Amygdala (tissue), 56 donors: ENCODE measurements around the gene EDEM2.
"Not testable (repeated sequence)": the region's sequence is repeated elsewhere in the genome, so short reads cannot be mapped to it uniquely, and the experiment has no call there.

Experiments
- DNase-seq, 56 donors: peaks; one replicate each; lab custom pipeline; 2025; lab: John Stamatoyannopoulos, UW

Gene EDEM2

GRCh38 chr20:35171438-35171752, 24.3 kb upstream of the EDEM2 start:
- DNase-seq, result no peak

GRCh38 chr20:35168701-35169409, 21.7 kb upstream of the EDEM2 start:
- not testable (repeated sequence) for DNase-seq

GRCh38 chr20:35167787-35168186, 20.7 kb upstream of the EDEM2 start:
- no peak for DNase-seq

GRCh38 chr20:35166242-35166830, 19.2 kb upstream of the EDEM2 start:
- DNase-seq, result peak in 7 of 56 donors; percentile 2 to 26 (median 10)

- DNase-seq, result no peak
Measured at GRCh38 chr20:35165221-35166185, 18.4 kb upstream of the EDEM2 start.

DNA sequence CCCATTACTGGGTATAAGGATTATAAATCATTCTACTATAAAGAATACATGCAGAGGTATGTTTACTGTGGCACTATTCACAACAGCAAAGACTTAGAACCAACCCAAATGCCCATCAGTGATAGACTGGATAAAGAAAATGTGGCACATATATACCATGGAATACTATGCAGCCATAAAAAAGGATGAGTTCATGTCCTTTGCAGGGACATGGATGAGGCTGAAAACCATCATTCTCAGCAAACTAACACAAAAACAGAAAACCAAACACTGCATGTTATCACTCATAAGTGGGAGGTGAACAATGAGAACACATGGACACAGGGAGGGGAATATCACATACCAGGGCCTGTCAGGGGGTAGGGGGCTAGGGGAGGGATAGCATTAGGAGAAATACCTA, 17.4 kb upstream of the EDEM2 start:
- DNase-seq, result not testable (repeated sequence)

GRCh38 chr20:35160341-35160740, 13.2 kb upstream of the EDEM2 start:
- not testable (repeated sequence) for DNase-seq

DNA sequence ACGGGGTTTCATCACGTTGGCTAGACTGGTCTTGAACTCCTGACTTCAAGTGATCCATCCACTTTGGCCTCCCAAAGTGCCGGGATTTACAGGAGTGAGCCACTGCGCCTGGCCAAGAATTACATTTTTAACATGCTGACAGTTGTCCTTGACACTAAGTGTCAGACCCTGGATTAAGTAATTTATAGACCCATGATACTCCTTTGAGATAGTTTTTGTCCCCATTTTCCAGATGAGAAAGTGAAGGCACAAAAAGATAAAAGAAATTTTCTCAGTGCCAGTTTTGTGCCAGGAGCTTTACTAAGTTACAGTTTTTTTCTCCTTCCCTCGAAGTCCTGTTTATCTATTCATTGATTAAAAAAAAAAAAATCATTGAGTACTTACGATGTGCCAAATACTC, 9.8 kb upstream of the EDEM2 start:
- DNase-seq, result no peak

DNA sequence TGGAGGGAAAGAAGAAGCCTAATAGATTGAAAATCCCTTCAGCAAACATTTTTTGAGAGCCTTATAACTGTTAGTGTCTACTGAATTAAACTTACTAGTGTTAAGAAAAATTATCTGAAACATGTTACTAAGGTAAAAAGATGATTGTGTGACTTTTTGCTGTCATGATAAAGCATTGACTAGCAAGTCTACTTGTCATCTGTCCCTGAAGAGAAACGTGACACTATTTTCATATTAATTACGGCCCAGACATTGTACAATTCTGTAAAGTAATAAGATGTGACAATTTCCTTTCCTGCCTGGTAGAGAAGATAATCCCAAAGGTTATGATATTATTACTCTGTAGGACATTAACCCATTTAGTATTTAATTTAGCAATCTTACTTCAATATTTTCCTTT, 8.8 kb upstream of the EDEM2 start:
- no peak for DNase-seq

DNA sequence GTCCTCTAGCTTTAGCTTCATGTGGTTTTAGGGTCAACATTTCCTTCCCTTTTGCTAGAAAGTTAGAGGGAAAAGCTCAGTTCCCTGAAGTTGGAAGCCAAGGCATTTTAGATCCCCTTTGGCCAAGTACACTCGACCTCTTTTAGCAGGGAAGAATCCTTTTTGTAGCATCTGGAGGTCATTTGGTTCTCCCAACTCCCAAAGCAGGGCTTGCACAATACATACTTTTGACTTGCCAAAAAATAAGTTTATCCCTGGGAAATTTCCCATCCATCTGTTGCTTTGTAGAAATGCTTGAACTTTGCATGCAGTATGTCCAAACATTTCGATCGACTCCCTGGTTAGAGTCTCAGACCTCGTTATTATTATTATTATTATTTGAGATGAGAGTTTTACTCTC, 4.6 kb upstream of the EDEM2 start:
- DNase-seq, result no peak

- DNase-seq, result no peak
Measured at GRCh38 chr20:35150846-35151579, 3.9 kb upstream of the EDEM2 start.

- peak in 11 of 56 donors; percentile 1 to 42 (median 13) for DNase-seq
Measured at GRCh38 chr20:35147575-35148071, 487 bp upstream of the EDEM2 start.

DNA sequence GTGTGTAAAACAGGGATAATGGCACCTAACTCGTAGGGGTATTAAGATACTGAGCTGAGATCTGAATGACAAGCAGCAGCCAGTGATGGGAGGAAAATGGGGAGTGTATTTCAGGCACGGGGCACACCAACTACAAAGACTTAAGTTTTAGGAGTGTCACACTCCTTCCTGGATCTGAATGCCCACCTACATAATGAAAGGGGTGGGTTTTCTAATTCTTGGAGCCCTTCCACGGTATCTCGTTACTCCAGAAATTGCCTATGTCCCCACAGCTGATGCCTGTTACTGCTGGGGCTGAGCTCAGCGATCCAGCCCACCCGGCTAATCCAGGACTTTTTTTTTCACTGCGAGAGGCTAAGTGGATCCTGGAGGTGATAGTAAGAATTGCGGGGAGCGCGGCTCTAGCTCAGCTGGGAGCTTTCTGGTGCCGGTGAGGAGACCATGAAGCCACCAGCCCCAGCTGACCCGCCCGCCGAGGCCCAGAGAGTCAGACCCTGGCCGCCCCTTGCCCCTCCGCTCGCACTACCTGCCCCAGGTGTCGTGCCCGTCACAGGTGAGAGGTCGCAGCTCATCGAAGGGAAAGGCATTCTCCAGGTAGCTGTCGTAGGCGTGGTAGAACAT, 727 bp downstream of the EDEM2 start:
- peak in 2 of 56 donors; percentile 18 to 27 for DNase-seq

DNA sequence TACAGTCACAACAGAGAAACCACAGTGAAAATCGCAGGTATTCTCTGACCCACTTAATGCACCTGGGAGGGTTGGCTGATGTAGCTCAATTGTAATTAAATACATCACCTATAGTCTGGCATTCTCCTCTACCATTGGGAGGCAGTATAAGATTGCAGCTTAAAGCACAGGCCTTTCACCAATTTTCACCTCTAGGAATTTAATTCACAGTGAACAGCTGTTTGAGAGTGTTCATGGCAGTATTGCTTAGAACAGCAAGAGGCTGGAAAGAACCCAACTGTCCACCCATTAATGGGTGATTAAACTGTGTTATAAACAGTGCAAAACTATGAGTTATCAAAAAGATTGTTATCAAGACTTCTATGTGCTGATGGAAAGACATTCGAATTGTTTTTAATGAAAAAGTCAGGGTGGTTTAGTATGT, 2.0 kb downstream of the EDEM2 start:
- peak in 2 of 56 donors; percentile 2 to 20 for DNase-seq

- DNase-seq, result no peak
Measured at GRCh38 chr20:35144694-35145093, 2.4 kb downstream of the EDEM2 start.

DNA sequence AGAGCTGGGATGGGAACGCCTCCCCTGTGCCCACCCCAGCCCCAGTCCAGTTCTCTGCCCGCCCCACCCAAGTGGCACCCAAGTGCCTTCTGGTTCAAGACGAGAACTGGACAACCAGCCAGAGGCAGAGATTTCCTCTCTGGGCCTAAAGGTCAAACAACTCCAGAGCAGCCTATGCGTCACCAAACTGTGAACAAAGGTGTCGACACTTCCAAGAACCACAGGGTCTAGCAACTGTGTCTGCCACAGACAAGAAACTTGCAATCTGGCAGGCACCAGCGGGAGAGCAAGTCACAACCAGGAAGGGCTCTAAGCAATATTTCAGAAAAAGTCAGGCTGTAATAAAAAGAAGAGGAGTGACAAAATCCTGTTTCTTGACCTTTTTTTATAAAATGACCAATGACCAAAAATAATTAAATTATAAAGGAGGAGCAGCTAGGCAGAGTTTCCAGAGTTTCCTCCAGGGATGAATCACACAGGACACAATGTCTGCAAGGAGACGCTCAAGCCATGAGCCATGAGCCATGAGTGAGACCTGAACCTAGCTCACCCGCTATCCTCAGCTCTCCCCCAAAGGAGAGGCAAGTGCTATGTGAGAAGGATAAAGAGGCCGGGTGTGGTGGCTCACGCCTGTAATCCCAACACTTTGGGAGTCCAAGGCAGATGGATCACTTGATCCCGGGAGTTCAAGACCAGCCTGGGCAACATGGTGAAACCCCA, 11.1 kb downstream of the EDEM2 start:
- no peak for DNase-seq

DNA sequence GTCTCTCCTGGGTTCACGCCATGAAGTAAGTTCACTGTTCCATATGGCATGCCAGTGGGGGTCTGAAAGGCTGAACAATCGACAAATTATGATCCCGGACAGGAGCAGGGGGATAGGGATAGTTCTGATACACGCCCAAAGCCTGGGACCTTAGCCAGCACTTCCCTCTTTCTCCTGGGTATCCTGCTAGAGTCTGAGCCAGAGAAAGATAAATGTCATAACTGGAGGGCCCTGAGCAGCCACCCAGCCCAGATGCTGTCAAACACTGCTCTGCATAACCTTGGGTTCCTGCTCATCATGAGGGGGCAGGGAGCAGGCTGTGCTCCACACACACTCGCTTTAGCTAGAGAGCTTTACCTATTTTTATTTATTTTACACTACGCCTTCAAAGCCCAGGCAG, 12.3 kb downstream of the EDEM2 start:
- no peak for DNase-seq

DNA sequence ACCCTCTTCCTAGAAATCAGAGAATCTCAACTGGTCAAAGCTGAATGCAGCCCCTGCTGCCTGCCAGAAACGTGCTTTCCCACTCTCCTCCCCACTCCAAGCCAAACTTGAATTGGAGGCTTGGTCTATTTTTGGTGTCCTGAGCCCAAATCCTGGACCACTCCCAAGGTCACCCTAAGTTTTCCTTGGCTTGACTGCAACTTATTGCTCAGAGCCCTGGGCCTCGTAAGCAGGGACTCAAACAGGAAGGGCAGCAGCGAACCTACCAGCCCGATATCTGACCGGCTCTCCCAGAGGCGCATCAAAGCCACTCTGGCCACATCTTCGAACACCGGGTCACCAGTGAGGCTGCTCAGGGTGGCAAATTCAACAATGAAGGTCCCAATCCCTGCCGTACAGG, 12.7 kb downstream of the EDEM2 start:
- DNase-seq, result no peak

- no peak for DNase-seq
Measured at GRCh38 chr20:35133735-35134134, 13.4 kb downstream of the EDEM2 start.
